ENCODE results near the gene DAB2IP. TPM values are rescaled to one million over a fixed set of nuclear protein-coding genes. Genes with fewer than 3 reads are reported as not detected.
"Not testable (repeated sequence)": the region's sequence is repeated elsewhere in the genome, so short reads cannot be mapped to it uniquely, and the experiment has no call there.

The DAB2IP gene
- polyA plus RNA-seq, 1 experiment, result 20.4 TPM

GRCh38 chr9:121640491-121641223 is 10.8 kb upstream of the DAB2IP start:
- Histone ChIP-seq H3K27ac (ENCODE audit: low read depth, low read length) (no peak overlapping the region), H3K9me3 (ENCODE audit: control insufficient read depth, insufficient read depth, low read length) (peaks cover 10% of the 10 kb centered on the region), H3K27me3 (ENCODE audit: control insufficient read depth, insufficient read depth, low read length) (peaks cover 2% of the 10 kb centered on the region), H3K4me3 (ENCODE audit: low read depth, low read length) (no peak overlapping the region)
- ChIA-PET POLR2A (no interaction called here), CTCF (interaction anchor here (1.0 to 1.2 kb wide), 8 partner anchors 9 to 95 kb away, joined by 3 to 7 read pairs (median 4); no protein-coding TSS in a partner anchor)
- TF ChIP-seq CTCF (IDR thresholded peaks at IDR 0.05; ENCODE audit: low read depth, low read length), result no peak
- DNase-seq (ENCODE audit: low read depth, low spot score), result no peak

GRCh38 chr9:121641224-121641611 is 10.2 kb upstream of the DAB2IP start:
- H3K27ac ChIP-seq (ENCODE audit: low read depth, low read length), result no peak overlapping the region
- peaks cover 10% of the 10 kb centered on the region for H3K9me3 ChIP-seq (ENCODE audit: control insufficient read depth, insufficient read depth, low read length)
- ChIA-PET CTCF (interaction anchor here (1.1 to 1.2 kb wide), 3 partner anchors 23 to 43 kb away, joined by 3 to 4 read pairs (median 3); no protein-coding TSS in a partner anchor), POLR2A (no interaction called here)
- DNase-seq (ENCODE audit: low read depth, low spot score), result no peak
- no peak for TF ChIP-seq CTCF (IDR thresholded peaks at IDR 0.05; ENCODE audit: low read depth, low read length)
- H3K27me3 ChIP-seq (ENCODE audit: control insufficient read depth, insufficient read depth, low read length), result peaks cover 2% of the 10 kb centered on the region
- H3K4me3 ChIP-seq (ENCODE audit: low read depth, low read length), result no peak overlapping the region

GRCh38 chr9:121642758-121643157 is 8.7 kb upstream of the DAB2IP start:
- Histone ChIP-seq H3K27ac (ENCODE audit: low read depth, low read length) (no peak overlapping the region), H3K27me3 (ENCODE audit: control insufficient read depth, insufficient read depth, low read length) (peaks cover 2% of the 10 kb centered on the region), H3K4me3 (ENCODE audit: low read depth, low read length) (no peak overlapping the region), H3K9me3 (ENCODE audit: control insufficient read depth, insufficient read depth, low read length) (peaks cover 10% of the 10 kb centered on the region)
- ChIA-PET CTCF (interaction anchor here (0.9 kb wide), 1 partner anchor 10 kb away, joined by 3 read pairs; no protein-coding TSS in a partner anchor), POLR2A (no interaction called here)
- DNase-seq (ENCODE audit: low read depth, low spot score), result no peak
- no peak for TF ChIP-seq CTCF (IDR thresholded peaks at IDR 0.05; ENCODE audit: low read depth, low read length)

GRCh38 chr9:121643473-121643872 is 8.0 kb upstream of the DAB2IP start:
- H3K4me3 ChIP-seq (ENCODE audit: low read depth, low read length), result no peak overlapping the region
- ChIA-PET CTCF (no interaction called here), POLR2A (no interaction called here)
- H3K27ac ChIP-seq (ENCODE audit: low read depth, low read length), result no peak overlapping the region
- H3K9me3 ChIP-seq (ENCODE audit: control insufficient read depth, insufficient read depth, low read length), result peaks cover 10% of the 10 kb centered on the region
- H3K27me3 ChIP-seq (ENCODE audit: control insufficient read depth, insufficient read depth, low read length), result peaks cover 2% of the 10 kb centered on the region
- no peak for DNase-seq (ENCODE audit: low read depth, low spot score)
- TF ChIP-seq CTCF (IDR thresholded peaks at IDR 0.05; ENCODE audit: low read depth, low read length), result no peak

GRCh38 chr9:121644040-121644439 is 7.4 kb upstream of the DAB2IP start:
- H3K27me3 ChIP-seq (ENCODE audit: control insufficient read depth, insufficient read depth, low read length); CTCF ChIA-PET; DNase-seq (ENCODE audit: low read depth, low spot score); H3K4me3 ChIP-seq (ENCODE audit: low read depth, low read length); H3K9me3 ChIP-seq (ENCODE audit: control insufficient read depth, insufficient read depth, low read length); POLR2A ChIA-PET; H3K27ac ChIP-seq (ENCODE audit: low read depth, low read length): not testable (repeated sequence)
